GM12873 (cell line): ENCODE measurements around the gene TNFAIP8L3.

Source experiments
- CTCF ChIP-seq: IDR thresholded peaks from 2 replicates; pipeline ENCODE4 v1.5.1; 2012; ENCODE audit warnings: low read depth, mild to moderate bottlenecking, moderate library complexity, low read length, control low read depth; ENCODE audit not compliant: insufficient read depth; ENCODE audit errors: missing control alignments

TNFAIP8L3 gene

DNA sequence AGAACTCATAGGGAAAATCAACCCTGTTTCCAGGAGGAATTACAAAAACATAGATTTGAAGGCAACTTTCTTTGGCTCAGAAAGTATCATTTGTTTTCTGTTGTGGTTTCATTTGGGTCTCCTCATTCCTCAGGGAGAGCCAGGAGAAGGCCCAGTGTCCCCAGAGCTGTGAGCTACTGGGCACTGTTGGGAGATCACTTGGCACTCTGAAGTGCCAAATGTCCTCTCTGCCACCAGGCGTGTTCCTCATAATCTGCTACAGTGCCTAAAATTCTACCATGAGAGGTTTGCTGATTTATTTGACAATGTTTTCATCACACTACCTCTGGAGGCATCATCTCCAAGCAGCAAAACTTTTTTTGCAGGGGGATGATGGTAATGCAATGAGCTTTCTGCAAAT is 17.4 kb upstream of the TNFAIP8L3 start:
- no peak for TF ChIP-seq CTCF

GRCh38 chr15:51111061-51111460 is 16.4 kb upstream of the TNFAIP8L3 start:
- no peak for TF ChIP-seq CTCF

GRCh38 chr15:51110171-51110570 is 15.5 kb upstream of the TNFAIP8L3 start:
- TF ChIP-seq CTCF, result no peak

GRCh38 chr15:51108933-51109550 is 14.3 kb upstream of the TNFAIP8L3 start:
- no peak for TF ChIP-seq CTCF

- TF ChIP-seq CTCF, result no peak
Measured at GRCh38 chr15:51107612-51108011, 12.9 kb upstream of the TNFAIP8L3 start.

DNA sequence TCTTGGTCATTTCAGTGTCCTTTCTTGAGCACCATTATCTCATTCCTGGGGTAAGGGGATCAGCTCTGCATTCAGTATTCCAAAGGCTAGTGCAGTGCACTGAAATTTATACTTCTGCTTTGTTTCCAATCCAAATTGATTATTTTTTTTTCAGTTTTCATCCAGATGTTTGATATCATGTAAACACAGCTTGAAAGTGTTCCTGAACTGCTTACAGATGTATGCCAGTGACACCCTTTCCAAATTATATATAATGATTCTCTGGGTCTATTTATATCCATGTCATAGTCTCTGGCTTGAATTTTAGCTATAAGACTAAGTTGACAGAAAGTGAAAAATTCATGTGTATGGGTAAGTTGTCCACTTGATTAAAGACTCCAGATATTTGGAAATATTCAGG is 11.8 kb upstream of the TNFAIP8L3 start:
- TF ChIP-seq CTCF, result no peak

GRCh38 chr15:51105430-51106016 is 10.8 kb upstream of the TNFAIP8L3 start:
- no peak for TF ChIP-seq CTCF
